Measurements from ENCODE around the gene PARM1.

Gene PARM1

DNA sequence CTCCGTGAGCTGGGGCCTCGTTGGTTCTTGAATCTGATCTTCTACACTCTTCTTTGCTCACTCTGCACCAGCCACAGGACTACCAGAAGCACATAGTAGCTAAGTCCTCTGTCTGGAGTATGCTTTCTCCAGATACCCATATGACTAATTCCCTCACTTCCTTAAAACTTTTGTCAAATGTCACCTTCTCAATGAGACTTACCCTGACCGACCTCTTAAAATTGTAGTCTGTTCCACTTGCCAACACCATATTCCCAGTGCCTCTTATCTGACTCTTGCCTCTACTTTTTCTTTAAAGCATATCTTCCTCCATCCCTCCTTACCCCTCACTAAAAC lies 10.0 kb downstream of the PARM1 start:
- no peak for DNase-seq

DNA sequence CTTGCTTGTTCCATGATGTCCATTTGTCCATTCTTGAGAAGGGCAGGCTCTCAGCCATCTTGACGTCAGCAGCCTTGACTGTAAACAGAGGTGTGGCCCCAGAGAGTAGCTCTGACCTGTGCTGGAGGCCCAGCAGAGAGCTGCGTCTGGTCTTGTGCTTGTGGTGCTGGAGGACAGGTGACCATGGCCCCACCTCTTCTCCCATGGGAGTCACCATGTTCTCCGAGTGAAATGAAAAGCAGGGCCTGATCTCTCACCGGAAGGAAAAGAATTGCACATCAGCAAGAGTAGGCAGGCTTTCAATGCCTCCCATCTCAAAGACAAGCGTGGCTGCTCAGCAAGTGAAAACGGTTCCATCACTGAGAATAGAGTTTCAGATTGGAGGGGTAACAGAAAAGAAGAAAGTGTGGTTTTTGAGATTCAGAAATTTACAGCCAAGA lies 11.5 kb downstream of the PARM1 start:
- DNase-seq: no peak

DNA sequence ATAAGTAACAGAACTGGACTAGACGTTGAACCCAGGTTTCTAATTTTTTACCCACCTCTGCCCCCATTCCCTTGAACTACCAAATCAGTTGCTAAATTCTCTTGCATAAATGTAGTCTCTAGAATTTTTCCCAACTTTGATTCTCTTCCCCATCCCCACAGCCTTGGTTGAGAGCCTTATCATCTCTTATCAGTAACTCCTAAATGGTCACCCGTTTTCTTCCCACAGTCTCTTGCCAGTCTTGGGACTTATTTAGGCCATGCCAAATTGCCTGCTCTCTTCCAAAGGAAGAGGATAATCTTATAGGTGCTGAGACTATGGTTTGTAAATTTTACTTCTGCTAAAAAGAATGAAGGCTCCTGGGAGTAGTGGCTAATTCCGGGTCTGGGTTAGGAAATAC lies 13.3 kb downstream of the PARM1 start:
- no peak for DNase-seq

DNA sequence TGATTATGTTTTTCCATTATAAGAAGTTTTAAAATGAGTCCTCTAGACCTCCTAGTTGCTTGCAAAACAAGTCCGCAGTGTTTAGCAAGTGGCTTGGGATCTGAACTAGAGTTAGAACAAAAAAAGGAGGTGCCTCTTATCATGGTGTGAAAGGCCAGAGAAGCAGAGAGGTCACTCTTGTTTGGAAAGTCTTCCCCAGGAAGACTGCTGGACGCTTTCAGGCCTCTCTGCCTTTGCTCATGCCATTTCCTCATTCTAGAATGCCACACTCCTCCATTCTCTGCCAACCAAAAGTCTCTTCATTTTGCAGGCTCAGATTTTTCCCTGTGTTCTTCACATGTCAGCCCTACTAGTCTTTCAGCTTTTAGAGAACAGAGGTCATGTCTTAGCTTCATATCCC lies 14.9 kb downstream of the PARM1 start:
- DNase-seq: no peak

DNA sequence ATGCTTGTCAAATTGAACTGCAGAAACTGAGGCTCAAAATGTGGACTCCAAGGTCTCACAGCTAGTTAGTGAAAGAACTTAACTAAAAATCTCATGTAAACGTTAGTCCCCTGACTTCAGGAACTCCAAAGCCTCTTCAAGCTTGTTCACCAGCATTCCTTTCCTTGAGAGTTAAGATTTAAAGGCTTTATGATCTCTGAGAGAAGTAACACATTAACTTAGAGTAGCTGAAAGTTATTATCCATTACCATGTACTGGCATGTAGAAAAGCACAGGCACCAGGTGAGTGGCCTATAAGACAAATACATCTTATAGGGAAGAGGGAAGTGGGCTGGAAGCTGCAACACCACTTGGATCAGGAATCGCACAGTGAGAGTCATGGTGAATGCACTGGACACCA lies 15.3 kb downstream of the PARM1 start:
- DNase-seq: no peak

DNA sequence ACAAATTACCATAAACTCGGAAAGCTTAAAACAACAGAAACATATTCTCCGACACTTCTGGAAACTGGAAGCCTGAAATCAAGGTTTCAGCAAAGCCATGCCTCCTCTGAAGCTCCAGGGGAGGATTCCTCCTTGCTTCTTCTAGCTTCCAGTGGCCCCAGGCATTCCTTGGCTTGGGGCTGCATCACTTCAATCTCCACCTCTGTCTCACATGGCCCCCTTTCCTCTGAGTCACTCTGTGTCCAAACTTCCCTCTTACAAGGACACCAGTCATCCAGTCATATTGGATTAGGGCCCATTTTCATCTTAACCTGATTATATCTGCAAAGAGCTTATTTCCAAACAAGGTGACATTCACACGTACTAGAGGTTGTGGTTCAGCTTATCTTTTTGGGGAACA lies 17.3 kb downstream of the PARM1 start:
- no peak for DNase-seq

DNA sequence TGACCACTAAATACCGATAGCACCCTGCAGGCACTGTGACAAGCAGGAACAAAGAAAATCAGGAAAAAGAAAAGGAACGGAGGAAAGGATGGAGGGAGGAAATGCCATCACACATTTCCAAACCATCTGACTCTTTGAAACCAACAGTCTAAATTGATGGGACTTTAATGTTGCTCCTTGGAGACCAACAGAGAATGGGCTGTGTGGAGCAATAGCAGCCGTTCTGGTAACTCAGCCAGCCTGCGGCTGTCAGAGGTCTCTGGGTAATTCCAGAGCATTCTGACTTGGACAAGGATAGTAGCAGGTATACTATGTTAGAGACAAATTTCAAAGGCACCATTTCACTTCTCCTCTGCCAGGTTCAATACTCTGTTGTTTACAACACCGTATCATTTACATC lies 18.0 kb downstream of the PARM1 start:
- DNase-seq: no peak

DNA sequence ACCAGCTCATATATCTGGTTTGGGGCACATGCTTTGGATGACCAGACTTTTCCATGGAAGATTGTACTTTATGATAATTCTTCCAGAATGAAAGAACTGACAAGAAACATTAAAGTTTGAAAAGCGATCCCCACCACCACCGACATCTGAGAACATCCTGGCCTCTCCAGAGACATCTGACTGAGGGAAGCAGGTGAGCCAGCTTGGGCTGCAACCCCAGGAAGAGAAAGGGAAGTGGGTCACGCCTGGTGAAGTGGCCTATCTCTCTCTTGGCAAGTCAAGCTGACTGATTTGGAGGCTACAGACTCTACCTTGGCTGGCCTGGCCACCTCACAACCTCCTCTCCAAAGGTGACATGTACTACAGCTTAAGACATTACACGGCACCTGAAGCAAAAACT lies 20.7 kb downstream of the PARM1 start:
- DNase-seq: no peak

DNA sequence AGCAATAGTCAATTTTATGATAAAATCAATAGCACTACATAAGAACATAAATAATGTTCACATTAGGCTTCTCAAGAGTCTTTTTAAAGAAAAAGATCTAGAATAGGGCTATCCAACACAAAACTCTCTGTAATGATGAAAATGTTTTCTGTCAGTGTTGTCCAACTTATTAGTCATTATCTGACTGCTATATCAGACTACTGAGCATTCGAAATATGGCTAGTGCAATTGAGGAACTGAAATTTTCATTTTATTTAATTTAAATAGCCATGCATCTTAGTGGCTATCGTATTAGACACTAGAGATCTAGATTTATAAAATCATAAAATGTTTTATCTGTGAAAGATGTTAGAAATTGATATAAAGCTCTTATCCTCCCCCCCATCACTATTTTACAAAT lies 26.0 kb downstream of the PARM1 start:
- DNase-seq: no peak

DNA sequence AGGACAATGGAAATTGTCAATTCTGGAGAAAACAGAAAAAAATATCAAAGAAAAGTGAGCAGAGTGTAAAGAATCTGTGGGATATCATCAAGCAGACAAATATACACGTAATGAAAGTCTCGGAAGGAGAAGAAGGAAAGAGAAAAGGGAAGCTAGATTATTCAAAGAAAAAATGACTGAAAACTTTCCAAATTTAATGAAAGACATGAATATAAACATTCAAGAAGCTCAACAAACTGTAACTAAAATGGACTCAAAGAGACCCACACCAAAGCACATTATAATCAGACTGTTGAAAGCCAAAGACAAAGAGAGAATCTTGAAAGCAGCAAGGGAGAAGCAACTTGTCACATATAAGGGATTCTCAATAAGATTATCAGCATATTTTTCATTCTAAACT lies 28.3 kb downstream of the PARM1 start:
- no peak for DNase-seq

DNA sequence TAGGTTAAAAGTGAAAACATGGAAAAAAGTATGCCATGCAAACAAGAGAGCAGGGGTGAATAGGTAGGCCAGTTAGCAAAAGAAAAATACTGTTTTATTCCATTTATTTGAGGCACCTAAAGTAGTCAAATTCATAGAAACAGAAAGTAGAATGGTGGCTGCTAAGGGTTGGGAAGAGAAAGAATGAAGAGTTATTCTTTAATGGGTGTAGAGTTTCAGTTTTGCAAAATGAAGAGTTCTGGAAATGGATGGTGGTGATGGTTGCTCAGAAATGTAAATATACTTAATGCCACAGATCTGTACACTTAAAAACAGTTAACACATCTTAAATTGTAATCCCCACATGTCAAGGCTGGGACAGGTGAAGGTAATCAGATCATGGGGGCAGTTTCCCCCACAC lies 29.7 kb downstream of the PARM1 start:
- DNase-seq: no peak

DNA sequence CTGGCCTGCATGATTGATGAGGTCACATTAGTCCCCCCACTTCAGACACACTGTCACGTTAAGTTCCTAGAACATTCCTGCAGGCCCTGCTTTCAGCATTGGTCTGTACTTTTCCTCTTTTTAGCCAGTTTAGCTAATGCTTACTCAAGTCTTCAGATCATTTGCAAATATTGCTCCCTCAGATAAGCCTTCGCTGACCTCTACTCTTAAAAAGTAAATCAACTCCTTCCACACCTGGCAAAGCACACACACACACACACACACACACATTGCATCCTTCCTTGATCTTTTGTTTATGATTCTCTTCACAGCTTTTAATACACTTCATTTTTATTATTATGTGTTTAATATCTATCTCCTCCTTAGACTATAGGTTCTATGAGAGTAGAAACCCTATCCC lies 31.4 kb downstream of the PARM1 start:
- DNase-seq: no peak

DNA sequence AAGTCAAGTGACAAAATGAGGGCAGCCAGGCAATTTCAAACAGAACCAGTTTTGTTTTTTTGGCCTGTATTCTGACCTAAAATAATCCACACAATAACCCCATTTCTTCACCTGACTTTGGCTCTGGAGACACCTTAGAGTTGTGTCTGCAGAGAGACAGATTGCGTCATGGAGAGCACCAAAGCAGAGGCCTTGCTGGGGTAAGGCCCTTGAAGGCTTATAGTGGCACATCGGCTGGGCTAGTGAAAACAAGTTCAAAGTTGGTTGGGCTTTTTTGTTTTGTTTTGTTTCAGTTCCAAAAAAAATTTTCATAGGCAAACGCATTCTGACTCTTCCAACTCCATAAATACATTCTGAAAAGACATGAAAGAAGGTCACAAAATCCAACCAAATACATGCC lies 34.4 kb downstream of the PARM1 start:
- no peak for DNase-seq

DNA sequence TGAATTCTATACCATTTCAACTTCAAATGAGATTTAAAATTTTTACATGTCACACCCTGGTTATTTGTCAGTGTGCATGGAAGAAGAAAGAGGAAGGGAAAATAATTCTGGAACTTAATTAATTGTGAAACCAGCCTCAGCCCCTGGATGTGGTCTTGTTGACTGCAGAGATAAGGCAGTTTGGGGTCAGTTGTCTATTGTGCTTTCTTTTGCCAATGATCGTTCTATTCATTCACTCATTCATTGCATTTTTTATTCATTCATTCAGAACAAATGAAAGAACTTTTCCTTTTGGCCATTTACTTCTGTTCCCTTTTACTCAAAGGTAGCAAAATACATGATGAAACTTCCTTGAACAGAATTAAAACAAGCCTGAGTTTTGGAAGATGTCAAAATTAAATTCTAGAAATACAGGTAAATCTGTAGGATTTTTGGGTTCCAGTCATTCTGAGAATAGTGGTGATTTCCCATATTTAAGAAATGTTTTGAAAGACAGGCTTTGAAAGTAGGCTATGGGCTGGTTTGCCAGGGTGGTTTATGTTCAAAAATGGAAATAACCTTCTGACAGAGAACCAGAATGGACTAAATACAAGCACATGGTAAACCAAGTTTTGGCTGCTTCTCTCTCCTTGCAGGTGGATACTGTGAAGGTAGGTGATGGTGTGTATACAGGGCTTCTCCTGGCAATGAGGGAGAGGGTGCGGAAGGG lies 35.7 kb downstream of the PARM1 start:
- no peak for DNase-seq

DNA sequence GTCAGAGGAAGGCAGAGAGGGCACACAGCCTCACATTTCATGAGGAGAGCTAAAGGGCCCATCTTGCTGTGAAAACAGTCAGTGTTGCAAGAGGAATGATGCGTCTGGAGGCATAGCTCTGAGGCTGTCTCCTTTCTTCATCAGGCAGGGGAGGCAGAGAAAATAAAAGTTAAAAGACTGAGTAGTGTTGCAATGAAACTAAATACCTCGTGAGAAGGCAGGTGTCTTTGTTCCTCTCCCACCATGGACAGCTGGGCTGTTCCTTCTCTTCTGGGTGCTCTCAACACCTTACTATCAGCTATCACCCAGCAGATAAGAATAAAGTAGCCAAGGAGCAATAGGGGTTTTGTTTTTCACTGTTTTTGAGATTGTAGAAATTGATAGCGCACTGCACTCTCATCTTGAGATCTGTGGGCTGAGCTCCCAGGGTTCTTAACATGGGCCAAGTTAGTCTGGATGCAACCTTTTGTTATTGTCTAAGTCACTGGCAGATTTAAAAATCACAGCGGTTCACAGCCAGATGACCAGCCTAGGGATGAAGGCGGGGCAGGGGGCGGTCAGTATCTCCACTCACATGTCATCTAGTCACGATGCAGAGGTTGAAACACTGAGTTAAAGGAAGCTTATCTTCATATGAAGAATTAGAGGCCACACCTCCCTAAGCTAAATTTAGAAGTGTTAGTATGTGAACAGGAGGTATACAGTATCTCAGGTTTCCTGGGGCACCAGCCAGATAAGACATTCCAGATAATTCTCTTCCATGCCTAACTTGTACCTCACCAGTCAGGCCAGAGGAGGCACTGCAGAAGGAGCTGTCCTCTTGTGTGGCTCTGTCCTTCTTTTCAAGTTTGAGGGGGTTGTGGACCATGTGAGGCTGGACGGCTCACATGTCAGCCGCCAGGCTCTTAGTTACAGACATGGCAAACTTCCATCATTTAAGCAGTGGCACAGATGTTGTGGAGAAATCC lies 36.9 kb downstream of the PARM1 start:
- DNase-seq: no peak

DNA sequence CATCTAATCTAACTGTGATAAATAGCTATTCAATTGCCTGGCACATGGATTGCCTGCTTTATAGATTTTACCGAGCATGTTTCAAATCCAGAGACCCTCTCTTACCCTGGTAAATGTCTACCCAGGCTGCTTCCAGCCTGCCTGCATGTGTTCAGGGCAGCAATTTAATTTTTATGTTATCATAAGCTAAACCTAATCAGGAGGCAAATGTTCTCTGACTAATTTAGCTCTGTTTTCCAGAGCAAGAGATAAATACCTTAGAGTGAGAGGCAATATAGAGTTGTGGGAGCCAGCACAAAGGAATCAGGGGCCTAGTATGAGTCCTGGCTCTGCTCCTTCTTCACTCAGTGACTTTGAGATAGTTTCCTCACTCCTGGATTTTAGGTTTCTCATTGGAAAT lies 37.7 kb downstream of the PARM1 start:
- DNase-seq: no peak

DNA sequence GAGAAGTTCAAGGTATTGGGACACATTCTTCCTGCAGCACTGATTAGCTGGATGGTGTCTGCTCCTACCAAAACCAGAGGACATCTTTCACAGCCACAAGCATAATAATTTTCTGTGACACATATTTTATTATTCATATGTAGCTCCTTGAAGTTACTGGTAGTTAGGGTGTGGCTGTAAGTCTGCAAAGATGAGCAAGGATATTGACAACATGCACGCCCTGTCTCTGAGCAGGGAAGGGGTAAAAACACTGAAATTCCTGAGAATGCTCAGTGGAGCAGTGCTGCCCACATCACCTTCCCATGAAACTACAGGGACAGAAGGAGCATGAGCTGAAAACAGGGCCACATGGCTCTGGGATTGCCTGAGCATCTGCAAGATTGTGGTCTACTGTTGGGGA lies 38.9 kb downstream of the PARM1 start:
- no peak for DNase-seq

DNA sequence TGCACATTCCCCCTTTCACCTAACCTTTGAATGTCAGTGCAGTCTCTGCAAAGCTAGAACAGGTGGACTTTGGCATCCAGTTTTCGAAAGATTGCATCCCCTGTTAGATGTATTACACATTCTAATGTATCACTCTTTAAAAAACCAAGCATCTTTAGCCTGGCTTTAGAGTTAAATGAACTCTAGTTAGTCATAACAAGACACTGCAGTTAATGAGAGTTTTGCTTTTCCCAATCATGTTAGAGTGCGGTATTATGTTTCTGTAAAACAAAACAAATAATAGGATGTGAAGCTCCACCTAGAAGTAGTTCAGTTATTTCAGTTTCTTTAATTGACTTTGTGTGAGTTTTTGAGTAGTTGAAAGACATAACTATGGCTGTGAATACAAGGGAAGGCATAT lies 42.2 kb downstream of the PARM1 start:
- no peak for DNase-seq

DNA sequence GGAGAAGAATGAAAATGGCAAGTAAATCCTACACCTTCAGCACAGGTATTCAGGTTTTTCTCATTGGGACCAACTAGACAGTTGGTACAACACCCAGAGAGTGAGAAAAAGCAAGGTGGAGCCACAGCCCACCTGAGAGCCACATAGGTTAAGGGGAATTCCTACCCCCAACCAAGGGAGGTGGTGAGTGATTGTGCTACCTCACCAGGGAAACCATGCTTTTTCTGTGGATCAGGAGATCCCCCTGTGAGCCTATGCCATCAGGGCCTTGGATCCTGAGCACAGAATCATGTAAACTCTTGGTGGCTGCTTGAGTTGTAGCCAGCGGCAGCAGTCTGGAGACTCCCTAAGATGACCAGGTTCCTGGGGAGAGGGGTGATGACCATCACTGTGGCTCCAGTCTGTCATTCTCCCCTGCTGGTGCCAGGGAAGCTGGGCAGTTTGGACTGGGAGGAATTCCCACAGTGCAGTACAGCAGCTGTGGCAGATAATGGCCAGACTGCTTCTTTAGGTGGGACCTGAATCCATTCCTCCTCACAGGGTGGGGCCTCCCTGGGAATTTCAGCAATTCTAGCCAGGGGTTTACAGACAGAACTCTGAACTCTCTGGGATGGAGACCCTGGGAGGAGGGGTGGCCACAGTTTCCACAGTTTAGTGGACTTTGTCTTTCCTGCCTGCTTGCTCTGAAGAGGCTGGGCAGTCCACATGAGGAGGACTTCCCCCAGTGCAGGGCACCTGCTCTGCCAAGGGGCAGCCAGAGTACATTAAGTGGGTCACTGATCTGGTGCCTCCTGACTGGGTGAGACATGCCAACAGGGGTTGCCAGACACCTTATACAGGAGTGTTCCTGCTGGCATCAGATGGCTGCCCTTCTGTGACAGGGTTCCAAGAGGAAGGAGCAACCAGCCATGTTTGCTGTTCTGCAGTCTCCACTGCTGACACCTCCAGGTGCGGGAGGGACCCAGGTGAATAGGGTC lies 43.2 kb downstream of the PARM1 start:
- DNase-seq: no peak

DNA sequence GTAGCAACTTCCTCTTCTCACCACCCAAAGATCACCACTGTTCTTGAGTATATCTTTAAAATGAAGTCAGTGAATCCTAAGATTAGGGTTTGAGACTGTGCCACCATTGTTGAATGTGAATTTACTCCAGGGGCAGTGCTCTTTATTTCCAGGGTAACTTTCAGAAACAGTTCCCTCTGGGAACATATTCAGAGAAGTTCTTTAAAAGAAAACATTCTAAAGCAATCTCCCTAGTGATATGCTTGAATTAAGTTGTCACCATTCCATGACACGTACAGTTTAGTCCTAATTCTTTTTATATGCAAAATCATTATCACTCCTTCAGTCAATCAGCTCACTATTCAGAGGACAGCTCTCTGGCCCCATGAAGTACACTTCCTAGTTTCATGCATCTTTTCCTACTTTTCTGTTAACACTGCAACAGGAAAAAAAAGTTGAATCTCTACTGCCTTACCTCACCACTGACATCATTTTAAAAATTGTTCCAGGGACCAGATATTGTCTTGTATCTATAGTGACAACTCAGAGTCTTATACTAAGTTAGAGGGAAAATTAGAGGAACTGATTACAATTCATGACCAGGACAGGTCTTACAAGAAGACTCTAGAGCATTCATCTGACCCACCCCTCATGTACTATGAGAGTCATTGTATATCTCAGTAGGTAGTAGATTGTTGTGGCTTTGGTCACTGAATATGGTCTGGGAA lies 49.8 kb downstream of the PARM1 start:
- no peak for DNase-seq

DNA sequence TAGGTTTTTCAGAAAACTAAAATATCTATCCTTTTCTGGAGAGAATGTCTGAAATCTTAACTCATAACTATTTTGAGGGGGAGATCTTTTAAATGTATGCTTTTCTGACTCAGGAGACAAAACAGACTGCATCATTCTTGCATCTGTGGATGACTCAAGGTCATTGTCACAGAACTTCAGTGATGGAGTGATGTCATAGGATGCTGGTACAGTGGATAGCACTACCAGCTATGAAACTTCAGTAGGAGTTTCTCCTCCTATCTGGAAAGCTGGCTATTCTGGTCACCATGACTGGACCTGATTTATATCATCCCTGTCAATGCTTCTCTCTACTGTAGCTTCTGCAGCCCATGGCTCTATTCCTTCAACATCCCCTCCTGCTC lies 50.3 kb downstream of the PARM1 start:
- no peak for DNase-seq

DNA sequence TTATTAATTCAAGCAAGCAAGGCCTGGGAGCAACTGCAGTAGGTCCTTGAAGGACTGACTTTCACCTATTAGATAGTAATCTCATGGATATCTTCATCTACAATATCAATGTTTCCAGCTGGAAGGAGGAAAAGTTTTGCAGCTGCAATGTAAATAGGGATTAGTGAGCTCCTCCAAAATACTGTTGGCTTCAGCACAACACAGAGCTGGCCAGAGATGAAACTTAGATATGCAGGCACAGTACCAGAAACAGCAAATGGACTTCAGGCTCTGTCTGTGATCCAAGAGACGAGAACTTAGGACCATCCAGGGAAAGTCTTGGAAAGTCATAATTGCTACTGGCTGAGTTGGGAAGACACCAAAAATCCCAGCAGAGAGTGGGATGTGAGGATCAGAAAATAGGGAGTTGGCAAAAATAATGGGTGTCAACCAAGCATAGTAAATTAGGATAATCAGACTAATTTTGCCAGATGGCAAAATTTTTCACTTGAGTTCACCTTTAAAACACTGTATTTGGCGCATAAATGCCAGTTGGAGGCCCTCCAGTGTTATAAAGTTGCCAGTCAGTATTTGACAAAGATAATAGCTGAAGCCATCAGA lies 57.5 kb downstream of the PARM1 start:
- no peak for DNase-seq
